Dermis blood vessel endothelial cell (primary cell): ENCODE results near the gene SPRR2E. TPM values are rescaled to one million over a fixed set of nuclear protein-coding genes. Genes with fewer than 3 reads are reported as not detected.
"Not testable (repeated sequence)": the region's sequence is repeated elsewhere in the genome, so short reads cannot be mapped to it uniquely, and the experiment has no call there.

Source experiments
- DNase-seq: peaks from one replicate; pipeline ENCODE4 v3.0.0; 2010
- total RNA-seq: library from RNA; depleted of rRNA; stranded (reverse); fragments of >200 nt; gene quantifications from 2 replicates; pipeline ENCODE4 v1.2.3, GENCODE V29; 2014

The SPRR2E gene
- total RNA-seq, 1 donor from 2014 or later: not detected

- DNase-seq: no peak
These were observed 35.2 kb downstream of the SPRR2E start for GRCh38 chr1:153058826-153059784.

GRCh38 chr1:153058154-153058553 lies 36.2 kb downstream of the SPRR2E start:
- no peak for DNase-seq

GRCh38 chr1:153057375-153057774 lies 37.0 kb downstream of the SPRR2E start, which contains the start of gene SPRR2A:
TSS of gene SPRR2A (minus strand) at chr1:153057512. CDS start at chr1:153056735, 777 bp downstream.
- no peak for DNase-seq

GRCh38 chr1:153056111-153056510 lies 38.2 kb downstream of the SPRR2E start:
- not testable (repeated sequence) for DNase-seq

GRCh38 chr1:153049211-153049610 lies 45.1 kb downstream of the SPRR2E start:
- DNase-seq: no peak

Other genes starting within 250 kb of the SPRR2E start
- not detected in 2 replicates for gene LCE7A, start 234.5 kb downstream of the SPRR2E start, total RNA-seq
- gene SMCP, start 216.2 kb downstream of the SPRR2E start, total RNA-seq: not detected in 2 replicates
- not detected in 2 replicates for gene IVL, start 186.0 kb downstream of the SPRR2E start, total RNA-seq
- gene SPRR5, start 147.3 kb downstream of the SPRR2E start, total RNA-seq: not detected in 2 replicates
- not detected in 2 replicates for gene SPRR4, start 123.9 kb downstream of the SPRR2E start, total RNA-seq
- not detected in 2 replicates for gene SPRR1A, start 110.4 kb downstream of the SPRR2E start, total RNA-seq
- not detected in 2 replicates for gene SPRR3, start 92.8 kb downstream of the SPRR2E start, total RNA-seq
- not detected in 2 replicates for gene SPRR1B, start 63.3 kb downstream of the SPRR2E start, total RNA-seq
- gene SPRR2D, start 53.4 kb downstream of the SPRR2E start, total RNA-seq: not detected in 2 replicates
- not detected in 2 replicates for gene SPRR2A, start 37.0 kb downstream of the SPRR2E start, total RNA-seq
- not detected in 2 replicates for gene SPRR2B, start 22.9 kb downstream of the SPRR2E start, total RNA-seq
- gene SPRR2F, start 19.0 kb upstream of the SPRR2E start, total RNA-seq: not detected in 2 replicates
- gene SPRR2G, start 56.4 kb upstream of the SPRR2E start, total RNA-seq: not detected in 2 replicates
- gene LELP1, start 108.9 kb upstream of the SPRR2E start, total RNA-seq: not detected in 2 replicates
- not detected in 2 replicates for gene PRR9, start 123.1 kb upstream of the SPRR2E start, total RNA-seq
- gene LORICRIN, start 165.2 kb upstream of the SPRR2E start, total RNA-seq: not detected in 2 replicates
- gene PGLYRP3, start 218.4 kb upstream of the SPRR2E start, total RNA-seq: not detected in 2 replicates